GM18870 (cell line): ENCODE results near the gene VRTN.
"Not testable (repeated sequence)": the region's sequence is repeated elsewhere in the genome, so short reads cannot be mapped to it uniquely, and the experiment has no call there.

Source experiments
- ATAC-seq: cut with Tn5 transposase; IDR thresholded peaks from one replicate; pipeline ENCODE4 v1.9.1; 2021; ENCODE audit warnings: moderate library complexity; ENCODE audit not compliant: unreplicated experiment

Gene VRTN

GRCh38 chr14:74348241-74348734 lies at the start of gene VRTN:
Gene VRTN, plus strand, starts transcription at chr14:74348471. Its CDS starts 8,313 bp downstream, at chr14:74356784.
- no peak for ATAC-seq

GRCh38 chr14:74299061-74299545 lies 49.2 kb upstream of the VRTN start:
- no peak for ATAC-seq

- no peak for ATAC-seq
Measured at GRCh38 chr14:74301594-74302151, 46.6 kb upstream of the VRTN start.

DNA sequence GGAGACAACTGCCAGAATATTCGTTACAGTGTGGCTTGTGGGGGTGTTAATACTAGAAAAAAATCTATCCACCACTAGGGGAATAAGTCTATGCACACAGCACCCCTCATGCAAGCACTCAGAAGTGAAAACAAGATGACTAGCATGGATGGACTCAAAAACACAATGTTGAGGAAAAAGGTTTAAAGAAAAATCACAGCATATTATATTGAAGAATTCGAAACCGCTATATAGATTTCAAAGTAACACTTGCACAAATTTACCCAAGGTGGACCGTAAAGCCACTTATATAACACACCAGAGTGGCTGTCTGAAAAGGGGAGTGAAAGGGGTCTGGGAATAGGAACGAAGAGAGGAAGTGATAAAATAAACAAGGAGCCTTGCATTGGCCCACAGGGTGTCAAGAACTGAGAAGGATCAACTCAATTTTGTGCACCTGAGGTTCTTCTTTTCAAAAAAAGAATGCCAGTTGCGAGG lies 46.1 kb upstream of the VRTN start:
- no peak for ATAC-seq

- ATAC-seq: peak; percentile 95
Measured at GRCh38 chr14:74302634-74303569, 45.4 kb upstream of the VRTN start, which contains the start of gene ABCD4. Gene ABCD4, minus strand, starts transcription at chr14:74302934. Its CDS starts 22 bp downstream, at chr14:74302912.

DNA sequence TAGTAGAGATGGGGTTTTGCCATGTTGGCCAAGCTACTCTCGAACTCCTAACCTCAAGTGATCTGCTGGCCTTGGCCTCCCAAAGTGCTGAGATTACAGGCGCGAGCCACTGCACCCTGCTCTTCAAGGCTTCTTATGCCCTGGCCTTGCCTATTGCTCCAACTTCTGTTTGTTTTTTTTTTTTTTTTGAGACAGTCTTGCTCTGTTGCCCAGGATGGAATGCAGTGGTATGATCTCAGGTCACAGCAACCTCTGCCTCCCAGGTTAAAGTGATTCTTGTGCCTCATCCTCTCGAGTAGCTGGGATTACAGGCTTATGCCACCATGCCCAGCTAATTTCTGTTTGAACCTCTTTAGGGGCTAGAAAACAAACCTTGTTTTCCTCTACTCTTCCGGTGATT lies 39.6 kb upstream of the VRTN start:
- ATAC-seq: no peak

DNA sequence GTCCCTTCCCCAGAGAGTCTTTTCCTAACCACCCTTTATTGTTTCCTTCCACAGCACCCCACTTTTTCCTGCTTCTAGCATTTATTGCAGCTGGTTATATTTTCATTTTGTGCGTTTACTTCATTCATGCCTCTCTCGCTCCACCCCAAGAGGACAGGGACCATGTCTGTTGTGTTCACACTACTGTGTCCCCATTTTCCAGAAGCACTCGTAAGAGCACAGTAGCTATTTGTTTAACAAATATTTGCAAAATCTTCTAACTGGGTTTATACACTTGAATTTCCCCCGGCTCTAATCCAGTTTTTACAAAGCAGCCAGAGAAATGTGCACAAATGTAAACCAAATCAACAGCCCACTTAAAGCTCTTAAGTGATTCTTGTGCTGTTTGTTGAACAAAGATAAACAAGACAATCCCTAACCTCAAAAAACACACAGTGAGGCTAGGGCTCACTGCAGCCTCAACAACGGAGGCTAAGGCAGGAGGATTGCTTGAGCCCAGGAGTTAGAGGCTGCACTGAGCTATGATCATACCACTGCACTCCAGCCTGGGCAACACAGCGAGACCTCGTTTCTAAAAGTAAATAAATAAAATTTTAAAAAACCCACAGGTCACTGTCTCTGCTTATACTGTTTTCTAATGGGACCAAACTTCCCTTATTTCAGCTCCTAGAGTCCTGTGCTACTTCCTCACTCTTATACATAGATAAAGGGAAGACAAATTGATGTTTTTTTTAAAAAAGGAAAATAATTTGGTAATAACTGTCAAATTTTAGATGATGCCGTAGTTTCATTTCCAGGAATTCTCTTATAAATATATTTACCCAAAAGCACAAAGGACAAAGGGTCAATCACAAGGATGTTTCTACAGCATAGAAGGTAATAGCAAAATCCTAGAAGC lies 38.9 kb upstream of the VRTN start:
- ATAC-seq: no peak

DNA sequence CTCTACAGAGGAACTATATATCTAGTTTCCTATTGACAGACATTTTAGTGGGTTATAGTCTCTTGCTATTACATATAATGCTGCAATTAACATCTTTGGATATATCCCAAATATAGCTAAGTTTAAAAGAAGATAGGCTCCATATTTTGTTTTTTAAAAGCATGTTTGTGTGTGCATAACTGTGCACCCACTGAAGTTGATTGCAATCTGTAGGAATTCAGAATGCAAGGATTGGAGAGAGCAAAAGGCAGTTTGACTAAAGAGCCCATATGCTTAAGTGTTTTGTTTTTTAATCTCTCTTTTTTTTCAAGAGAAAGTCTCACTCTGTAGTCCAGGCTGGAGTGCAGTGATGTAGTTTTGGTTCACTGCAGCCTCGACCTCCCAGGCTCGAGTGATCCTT lies 36.1 kb upstream of the VRTN start:
- no peak for ATAC-seq

DNA sequence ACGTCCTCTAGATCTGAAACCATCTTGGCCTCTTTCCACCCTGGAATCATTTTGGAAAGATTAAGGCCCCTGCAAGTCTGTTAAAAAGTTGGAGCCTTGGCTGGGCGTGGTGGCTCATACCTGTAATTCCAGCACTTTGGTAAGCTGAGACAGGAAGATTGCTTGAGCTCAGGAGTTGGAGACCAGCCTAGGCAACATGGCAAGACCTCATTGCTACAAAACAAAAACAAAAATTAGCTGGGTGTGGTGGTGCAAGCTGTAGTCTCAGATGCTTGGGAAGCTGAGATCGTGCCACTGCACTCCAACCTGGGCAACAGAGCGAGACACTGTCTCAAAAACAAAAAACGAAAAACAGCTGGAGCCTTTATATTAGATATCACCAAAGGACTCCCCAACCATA lies 34.7 kb upstream of the VRTN start:
- no peak for ATAC-seq

DNA sequence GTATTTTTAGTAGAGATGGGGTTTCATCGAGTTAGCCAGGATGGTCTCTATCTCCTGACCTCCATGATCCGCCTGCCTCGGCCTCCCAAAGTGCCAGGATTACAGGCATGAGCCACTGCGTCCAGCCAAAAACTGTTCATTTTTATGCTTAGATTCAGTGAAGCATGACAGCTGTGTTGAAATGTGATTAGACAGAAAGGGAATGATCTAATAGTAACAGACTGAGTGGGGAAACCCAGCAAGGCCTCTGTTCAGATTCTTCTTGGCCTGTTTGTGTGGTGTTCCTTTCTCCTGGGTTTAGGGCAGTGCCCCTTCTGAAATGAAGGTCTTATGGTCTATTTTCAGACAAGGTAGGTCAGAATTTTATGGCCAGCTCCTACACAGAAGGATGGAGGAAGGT lies 33.7 kb upstream of the VRTN start:
- ATAC-seq: no peak

DNA sequence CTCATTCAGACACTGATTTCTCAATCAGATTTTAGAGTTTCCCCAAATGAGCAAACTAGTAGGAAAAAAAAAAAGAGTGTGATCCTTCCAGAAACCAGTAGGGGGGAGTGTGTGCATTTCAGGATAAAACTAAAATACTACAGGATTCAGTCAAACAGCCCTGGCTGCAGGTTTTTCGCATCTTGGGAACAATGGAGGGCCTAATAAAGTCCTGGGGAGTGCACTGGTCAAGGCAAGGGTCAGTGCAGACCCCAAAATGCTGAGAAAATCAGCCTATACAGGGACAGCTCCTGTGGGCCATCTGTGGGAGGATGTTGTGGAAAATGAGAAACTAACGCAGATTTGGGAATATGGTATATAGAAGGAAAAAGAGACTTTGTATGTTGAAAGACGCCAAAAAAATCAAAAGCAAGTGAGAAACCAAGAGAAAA lies 23.3 kb upstream of the VRTN start:
- ATAC-seq: no peak

DNA sequence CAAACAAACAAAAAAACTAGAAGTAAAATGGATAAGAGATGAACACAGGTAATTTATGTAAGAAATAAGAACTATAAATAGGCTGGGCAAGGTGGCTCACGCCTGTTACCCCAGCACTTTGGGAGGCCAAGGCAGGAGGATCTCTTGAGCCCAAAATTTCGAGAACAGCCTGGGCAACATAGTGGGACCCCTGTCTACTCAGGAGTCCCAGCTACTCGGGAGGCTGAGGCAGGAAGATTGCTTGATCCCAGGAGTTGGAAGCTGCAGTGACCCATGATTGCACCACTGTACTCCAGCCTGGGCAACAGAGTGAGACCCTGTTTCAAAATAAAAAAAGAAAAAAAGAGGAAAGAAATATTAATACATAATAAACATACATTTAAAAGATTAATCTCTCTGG lies 22.8 kb upstream of the VRTN start:
- no peak for ATAC-seq

DNA sequence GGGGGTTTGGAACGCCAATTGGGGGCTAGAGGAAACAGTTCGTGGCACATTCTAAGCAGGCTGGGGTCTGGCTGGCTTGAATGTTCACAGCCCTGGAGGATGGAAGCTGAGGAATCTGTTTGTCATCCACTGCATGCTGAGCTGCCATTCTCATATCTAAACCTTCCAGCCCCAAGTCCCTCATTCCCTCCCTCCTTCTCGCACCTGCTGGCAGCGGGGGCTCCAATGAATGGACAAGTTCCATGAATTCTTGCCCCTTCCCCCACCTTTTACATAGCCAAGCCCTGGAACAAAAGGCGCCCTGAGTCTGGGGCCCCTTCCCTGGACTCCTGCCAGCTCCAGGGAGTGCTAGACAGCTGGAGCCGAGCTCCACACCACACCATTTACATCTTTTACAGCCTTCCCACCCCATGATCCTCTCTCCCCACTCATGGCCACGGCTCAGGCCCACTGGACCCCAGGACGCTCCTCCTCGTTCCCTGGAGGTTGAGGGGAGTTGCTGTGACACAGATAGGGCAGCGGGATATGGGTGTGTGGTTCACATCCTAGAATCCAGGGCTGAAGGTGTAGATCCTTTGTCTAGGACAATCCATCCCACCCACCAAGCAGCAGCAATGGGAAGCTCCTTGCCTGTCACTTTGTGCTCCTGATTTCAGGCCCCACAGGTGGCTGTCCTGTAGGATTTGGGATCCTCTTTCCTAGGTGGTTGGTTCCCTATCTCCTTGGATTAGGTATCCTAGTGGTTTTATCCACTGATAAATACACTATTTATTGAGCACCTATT lies 21.7 kb upstream of the VRTN start:
- ATAC-seq: no peak

GRCh38 chr14:74329950-74330552 lies 18.2 kb upstream of the VRTN start:
- ATAC-seq: not testable (repeated sequence)

GRCh38 chr14:74333909-74334308 lies 14.4 kb upstream of the VRTN start:
- ATAC-seq: no peak

DNA sequence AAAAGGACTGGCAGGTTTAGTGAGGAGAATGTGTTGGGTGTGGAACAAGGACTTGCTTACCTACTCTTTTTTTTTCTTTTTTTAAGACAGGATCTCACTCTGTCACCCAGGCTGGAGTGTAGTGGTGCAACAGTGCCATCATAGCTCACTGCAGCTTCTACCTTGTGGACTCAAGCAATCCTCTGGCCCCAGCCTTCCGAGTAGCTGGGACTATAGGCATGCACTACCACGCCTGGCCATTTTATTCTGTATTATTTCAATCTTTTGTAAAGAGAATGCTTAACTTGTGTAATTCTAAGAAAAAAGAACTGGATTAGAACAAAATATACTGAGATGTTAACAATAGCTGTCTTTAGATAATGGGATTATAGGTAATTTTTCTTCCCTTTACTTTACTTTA lies 1.9 kb upstream of the VRTN start:
- ATAC-seq: no peak

- no peak for ATAC-seq
Measured at GRCh38 chr14:74347097-74347794, 1.0 kb upstream of the VRTN start.

DNA sequence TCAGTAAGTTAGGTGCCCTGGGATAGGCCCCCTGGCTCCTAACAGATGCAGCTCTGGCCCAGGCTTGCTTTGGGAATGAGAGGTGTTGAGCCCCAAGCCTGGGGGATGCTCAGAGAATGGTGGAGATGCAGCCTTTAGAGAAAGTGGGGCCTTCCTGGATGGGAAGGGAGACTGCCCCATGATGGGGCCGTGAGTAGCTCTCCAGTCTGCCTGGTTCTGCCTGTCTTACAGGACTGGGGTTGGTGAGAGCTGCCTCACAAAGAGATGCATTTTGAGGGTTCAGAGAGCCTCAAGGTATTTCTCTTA lies 523 bp upstream of the VRTN start:
- no peak for ATAC-seq
